ENCODE data around the gene PVRIG. TPM values are rescaled to one million over a fixed set of nuclear protein-coding genes. Genes with fewer than 3 reads are reported as not detected.

PVRIG gene
- total RNA-seq, 2 experiments from 2014 or later = 30.1 to 33.2 TPM

GRCh38 chr7:100171840-100172239, 47.9 kb upstream of the PVRIG start:
- Histone ChIP-seq H3K36me3 (ENCODE audit: insufficient read depth, low read length) (no peaks in the 10 kb centered on the region), H3K9me3 (ENCODE audit: control insufficient read depth in 1 of 2, insufficient read depth in 1 of 2, low read length in 2 of 2) (no peaks in the 10 kb centered on the region), H3K4me1 (ENCODE audit: insufficient read depth, low read length) (peaks cover 64% of the 10 kb centered on the region), H3K27me3 (ENCODE audit: control insufficient read depth in 1 of 2, insufficient read depth in 2 of 2, low read length in 2 of 2) (peaks cover 0 to 3% of the 10 kb centered on the region in 2 experiments), H3K27ac (ENCODE audit: low read depth in 1 of 2, low read length in 2 of 2) (no peak overlapping the region), H3K4me3 (ENCODE audit: low read length) (peak overlapping the region; percentile 36)
- intact Hi-C loops (cut with DNase I, micrococcal nuclease) = loop anchor here in 1 of 2 experiments (1.0 kb wide), 1 partner anchor 37 kb away; no protein-coding TSS in a partner anchor
- H3K4me1 Mint-ChIP-seq (ENCODE audit: low read depth) = peaks cover 62% of the 10 kb centered on the region
- H3K27me3 Mint-ChIP-seq = no peaks in the 10 kb centered on the region
- TF ChIP-seq CTCF (IDR thresholded peaks at IDR 0.05) = no peak
- ChIA-PET CTCF (interaction anchor here (0.6 to 1.3 kb wide), 2 partner anchors 9 to 18 kb away, joined by 3 to 4 read pairs; no protein-coding TSS in a partner anchor), POLR2A (interaction anchor here (0.9 to 3.5 kb wide), 6 partner anchors 9 to 71 kb away, joined by 3 to 14 read pairs (median 6); partner anchors contain the start of genes AP4M1, LAMTOR4 and MCM7)
- no peaks in the 10 kb centered on the region for H3K36me3 Mint-ChIP-seq (ENCODE audit: low read depth)
- peak overlapping the region; percentile 66 for H3K27ac Mint-ChIP-seq
- peak in 2 of 14 experiments; percentile 37 for DNase-seq
- no peak for ATAC-seq (ENCODE audit: poor library complexity)
- no peaks in the 10 kb centered on the region for H3K9me3 Mint-ChIP-seq
- H3K4me3 Mint-ChIP-seq = peak overlapping the region; percentile 85

GRCh38 chr7:100173806-100174495, 45.8 kb upstream of the PVRIG start:
- no peaks in the 10 kb centered on the region for H3K36me3 ChIP-seq (ENCODE audit: insufficient read depth, low read length)
- no peaks in the 10 kb centered on the region for H3K27me3 Mint-ChIP-seq
- H3K9me3 Mint-ChIP-seq = peaks cover 2% of the 10 kb centered on the region
- ATAC-seq (ENCODE audit: poor library complexity) = no peak
- TF ChIP-seq CTCF (IDR thresholded peaks at IDR 0.05) = no peak
- no peak overlapping the region for H3K4me3 Mint-ChIP-seq
- peak in 1 of 14 experiments; percentile 49 for DNase-seq
- peaks cover 52% of the 10 kb centered on the region for H3K4me1 Mint-ChIP-seq (ENCODE audit: low read depth)
- ChIA-PET POLR2A (no interaction called here), CTCF (no interaction called here)
- H3K9me3 ChIP-seq (ENCODE audit: control insufficient read depth in 1 of 2, insufficient read depth in 1 of 2, low read length in 2 of 2) = peaks cover 0 to 11% of the 10 kb centered on the region in 2 experiments
- intact Hi-C loops (cut with DNase I, micrococcal nuclease) = no loop called here
- no peaks in the 10 kb centered on the region for H3K36me3 Mint-ChIP-seq (ENCODE audit: low read depth)
- peaks cover 63% of the 10 kb centered on the region for H3K4me1 ChIP-seq (ENCODE audit: insufficient read depth, low read length)
- no peak overlapping the region for H3K4me3 ChIP-seq (ENCODE audit: low read length)
- H3K27ac ChIP-seq (ENCODE audit: low read depth in 1 of 2, low read length in 2 of 2) = no peak overlapping the region
- peak overlapping the region; percentile 49 for H3K27ac Mint-ChIP-seq
- H3K27me3 ChIP-seq (ENCODE audit: control insufficient read depth in 1 of 2, insufficient read depth in 2 of 2, low read length in 2 of 2) = peaks cover 0 to 3% of the 10 kb centered on the region in 2 experiments

GRCh38 chr7:100174582-100174981, 45.2 kb upstream of the PVRIG start:
- ChIA-PET POLR2A (no interaction called here), CTCF (interaction anchor here (1.1 kb wide), 1 partner anchor 42 kb away, joined by 3 read pairs; no protein-coding TSS in a partner anchor)
- intact Hi-C loops (cut with DNase I, micrococcal nuclease) = no loop called here
- no peak for TF ChIP-seq CTCF (IDR thresholded peaks at IDR 0.05)
- Mint-ChIP-seq H3K27me3 (no peaks in the 10 kb centered on the region), H3K4me1 (ENCODE audit: low read depth) (peaks cover 46% of the 10 kb centered on the region), H3K27ac (peak overlapping the region; percentile 49), H3K36me3 (ENCODE audit: low read depth) (no peaks in the 10 kb centered on the region), H3K9me3 (peaks cover 2% of the 10 kb centered on the region), H3K4me3 (peak overlapping the region; percentile 64)
- no peak for DNase-seq
- ATAC-seq (ENCODE audit: poor library complexity) = no peak
- peaks cover 59% of the 10 kb centered on the region for H3K4me1 ChIP-seq (ENCODE audit: insufficient read depth, low read length)
- peaks cover 0 to 3% of the 10 kb centered on the region in 2 experiments for H3K27me3 ChIP-seq (ENCODE audit: control insufficient read depth in 1 of 2, insufficient read depth in 2 of 2, low read length in 2 of 2)
- no peak overlapping the region for H3K27ac ChIP-seq (ENCODE audit: low read depth in 1 of 2, low read length in 2 of 2)
- peaks cover 0 to 11% of the 10 kb centered on the region in 2 experiments for H3K9me3 ChIP-seq (ENCODE audit: control insufficient read depth in 1 of 2, insufficient read depth in 1 of 2, low read length in 2 of 2)
- no peak overlapping the region for H3K4me3 ChIP-seq (ENCODE audit: low read length)
- H3K36me3 ChIP-seq (ENCODE audit: insufficient read depth, low read length) = no peaks in the 10 kb centered on the region
